ENCODE data around the gene ISCA2.

Gene ISCA2

DNA sequence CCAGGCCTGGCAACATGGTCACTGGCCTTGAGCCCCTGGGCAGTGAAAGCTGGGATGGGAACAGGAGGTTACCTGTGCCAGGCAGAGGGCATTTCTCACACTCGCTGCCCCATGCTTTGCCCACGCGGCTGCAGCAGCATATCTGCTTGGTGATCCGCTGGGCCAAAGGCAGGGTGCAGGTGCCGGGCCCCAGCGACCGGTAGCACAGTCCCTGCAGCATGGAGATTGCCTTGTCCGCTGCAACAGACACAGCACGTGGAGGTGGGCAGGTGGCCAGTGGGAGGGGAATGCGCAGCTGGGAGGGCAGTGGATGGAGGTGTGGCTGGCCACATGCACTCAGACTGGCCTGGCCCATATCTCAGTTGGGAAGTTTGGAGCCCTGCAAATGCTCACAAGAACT is 35.3 kb downstream of the ISCA2 start:
- TF ChIP-seq, protein P1, sequence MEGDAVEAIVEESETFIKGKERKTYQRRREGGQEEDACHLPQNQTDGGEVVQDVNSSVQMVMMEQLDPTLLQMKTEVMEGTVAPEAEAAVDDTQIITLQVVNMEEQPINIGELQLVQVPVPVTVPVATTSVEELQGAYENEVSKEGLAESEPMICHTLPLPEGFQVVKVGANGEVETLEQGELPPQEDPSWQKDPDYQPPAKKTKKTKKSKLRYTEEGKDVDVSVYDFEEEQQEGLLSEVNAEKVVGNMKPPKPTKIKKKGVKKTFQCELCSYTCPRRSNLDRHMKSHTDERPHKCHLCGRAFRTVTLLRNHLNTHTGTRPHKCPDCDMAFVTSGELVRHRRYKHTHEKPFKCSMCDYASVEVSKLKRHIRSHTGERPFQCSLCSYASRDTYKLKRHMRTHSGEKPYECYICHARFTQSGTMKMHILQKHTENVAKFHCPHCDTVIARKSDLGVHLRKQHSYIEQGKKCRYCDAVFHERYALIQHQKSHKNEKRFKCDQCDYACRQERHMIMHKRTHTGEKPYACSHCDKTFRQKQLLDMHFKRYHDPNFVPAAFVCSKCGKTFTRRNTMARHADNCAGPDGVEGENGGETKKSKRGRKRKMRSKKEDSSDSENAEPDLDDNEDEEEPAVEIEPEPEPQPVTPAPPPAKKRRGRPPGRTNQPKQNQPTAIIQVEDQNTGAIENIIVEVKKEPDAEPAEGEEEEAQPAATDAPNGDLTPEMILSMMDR (conservative IDR thresholded peaks at IDR 0.05; ENCODE audit: low read length) = no peak

DNA sequence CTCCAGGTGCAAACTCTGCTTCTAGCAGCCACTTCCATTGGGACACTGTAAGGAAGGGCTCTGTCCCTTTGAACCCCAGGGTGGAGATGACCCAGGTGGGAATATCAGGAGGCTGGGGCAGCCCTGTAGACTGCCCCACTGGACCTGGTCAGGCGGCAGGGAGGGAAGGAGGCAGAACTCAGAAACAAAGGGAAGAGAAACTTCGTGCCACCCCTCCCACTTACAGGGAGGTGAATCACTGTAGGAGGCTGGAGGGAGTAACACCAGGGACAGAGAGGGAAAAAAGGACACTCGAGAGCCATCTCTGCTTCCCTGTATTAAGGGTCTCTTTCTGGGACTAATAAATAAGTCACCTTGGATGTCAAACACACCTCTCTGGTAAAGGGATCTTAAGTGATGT is 37.4 kb downstream of the ISCA2 start:
- H3K9me3 ChIP-seq (ENCODE audit: insufficient read depth, low read depth, low read length) = no peaks in the 10 kb centered on the region
- H3F3A ChIP-seq (ENCODE audit: low read depth) = no peaks in the 10 kb centered on the region
- no peak overlapping the region for H3K9ac ChIP-seq (ENCODE audit: low read depth, low read length, poor library complexity, severe bottlenecking)
- H3K36me3 ChIP-seq (ENCODE audit: insufficient read depth, low read length) = no peaks in the 10 kb centered on the region
- no peaks in the 10 kb centered on the region for H4K20me1 ChIP-seq (ENCODE audit: insufficient read depth, low read length, poor library complexity, severe bottlenecking)
- H3K9me2 ChIP-seq (replicated peaks; ENCODE audit: low read depth, low read length) = no peaks in the 10 kb centered on the region
- H3K4me2 ChIP-seq (ENCODE audit: low read depth, low read length, poor library complexity, severe bottlenecking) = no peak overlapping the region
- H3K27me3 ChIP-seq (ENCODE audit: insufficient read depth, low read length, poor library complexity, severe bottlenecking) = no peaks in the 10 kb centered on the region
- no peaks in the 10 kb centered on the region for H3K4me1 ChIP-seq (ENCODE audit: insufficient read depth, low read length, poor library complexity, severe bottlenecking)
- TF ChIP-seq EZH2phosphoT487 (IDR thresholded peaks at IDR 0.05; ENCODE audit: borderline replicate concordance) = no peak
- TF ChIP-seq, protein P1 (conservative IDR thresholded peaks at IDR 0.05; ENCODE audit: low read length) = no peak
- H3K79me2 ChIP-seq (ENCODE audit: insufficient read depth, low read length) = no peaks in the 10 kb centered on the region
- no peak overlapping the region for H2AFZ ChIP-seq (ENCODE audit: low read length)
- H3K4me3 ChIP-seq (ENCODE audit: low read length, poor library complexity, severe bottlenecking) = no peak overlapping the region

More for the DNA sequence above, 35.3 kb downstream of the ISCA2 start:
- Histone ChIP-seq H3K9me2 (replicated peaks; ENCODE audit: low read depth, low read length) (no peaks in the 10 kb centered on the region), H3K4me2 (ENCODE audit: low read depth, low read length, poor library complexity, severe bottlenecking) (no peak overlapping the region), H3K79me2 (ENCODE audit: insufficient read depth, low read length) (no peaks in the 10 kb centered on the region), H3K4me1 (ENCODE audit: insufficient read depth, low read length, poor library complexity, severe bottlenecking) (no peaks in the 10 kb centered on the region), H3K9me3 (ENCODE audit: insufficient read depth, low read depth, low read length) (no peaks in the 10 kb centered on the region), H3K9ac (ENCODE audit: low read depth, low read length, poor library complexity, severe bottlenecking) (no peak overlapping the region), H4K20me1 (ENCODE audit: insufficient read depth, low read length, poor library complexity, severe bottlenecking) (no peaks in the 10 kb centered on the region), H3K4me3 (ENCODE audit: low read length, poor library complexity, severe bottlenecking) (no peak overlapping the region), H3K36me3 (ENCODE audit: insufficient read depth, low read length) (no peaks in the 10 kb centered on the region), H3F3A (ENCODE audit: low read depth) (no peaks in the 10 kb centered on the region), H2AFZ (ENCODE audit: low read length) (no peak overlapping the region), H3K27me3 (ENCODE audit: insufficient read depth, low read length, poor library complexity, severe bottlenecking) (no peaks in the 10 kb centered on the region)

DNA sequence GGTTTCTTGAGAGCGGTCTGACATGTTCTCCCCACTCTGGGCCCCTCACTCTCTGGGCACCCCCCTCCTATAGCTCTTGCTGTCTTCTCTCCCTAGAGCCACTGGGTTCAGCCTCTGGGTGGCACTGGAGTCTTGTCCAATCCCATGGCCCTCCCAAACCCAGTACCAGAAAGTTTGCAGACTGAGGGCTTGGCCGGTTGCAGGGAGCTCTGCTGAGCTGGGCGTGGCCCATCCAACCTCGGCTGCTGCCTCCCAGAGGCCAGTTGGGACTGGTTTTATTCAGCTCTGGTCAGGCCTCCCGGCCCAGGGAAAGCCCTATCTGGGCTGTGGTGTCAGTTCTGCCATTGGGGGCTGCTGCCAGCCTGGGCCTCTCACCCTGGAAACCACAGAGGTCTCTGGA is 37.9 kb downstream of the ISCA2 start:
- Histone ChIP-seq H3K79me2 (ENCODE audit: insufficient read depth, low read length) (no peaks in the 10 kb centered on the region), H3K4me2 (ENCODE audit: low read depth, low read length, poor library complexity, severe bottlenecking) (no peak overlapping the region), H3K9me3 (ENCODE audit: insufficient read depth, low read depth, low read length) (no peaks in the 10 kb centered on the region), H3K27me3 (ENCODE audit: insufficient read depth, low read length, poor library complexity, severe bottlenecking) (no peaks in the 10 kb centered on the region), H2AFZ (ENCODE audit: low read length) (no peak overlapping the region), H3K4me3 (ENCODE audit: low read length, poor library complexity, severe bottlenecking) (no peak overlapping the region), H3K4me1 (ENCODE audit: insufficient read depth, low read length, poor library complexity, severe bottlenecking) (no peaks in the 10 kb centered on the region), H4K20me1 (ENCODE audit: insufficient read depth, low read length, poor library complexity, severe bottlenecking) (no peaks in the 10 kb centered on the region), H3K9me2 (replicated peaks; ENCODE audit: low read depth, low read length) (no peaks in the 10 kb centered on the region), H3F3A (ENCODE audit: low read depth) (no peaks in the 10 kb centered on the region), H3K36me3 (ENCODE audit: insufficient read depth, low read length) (no peaks in the 10 kb centered on the region), H3K9ac (ENCODE audit: low read depth, low read length, poor library complexity, severe bottlenecking) (no peak overlapping the region)
- no peak for TF ChIP-seq EZH2phosphoT487 (IDR thresholded peaks at IDR 0.05; ENCODE audit: borderline replicate concordance)
- TF ChIP-seq, protein P1 (conservative IDR thresholded peaks at IDR 0.05; ENCODE audit: low read length) = peak; percentile 21; the same call in 1 of the 2 replicates

All from Loucy (cell line).